NCI-H1694 (cell line): Measurements from ENCODE around the gene EIF2D.
"Not testable (repeated sequence)": the region's sequence is repeated elsewhere in the genome, so short reads cannot be mapped to it uniquely, and the experiment has no call there.

Experiments
- DNase-seq: peaks from one replicate; lab custom pipeline; 2025; lab: John Stamatoyannopoulos, UW

Gene EIF2D

DNA sequence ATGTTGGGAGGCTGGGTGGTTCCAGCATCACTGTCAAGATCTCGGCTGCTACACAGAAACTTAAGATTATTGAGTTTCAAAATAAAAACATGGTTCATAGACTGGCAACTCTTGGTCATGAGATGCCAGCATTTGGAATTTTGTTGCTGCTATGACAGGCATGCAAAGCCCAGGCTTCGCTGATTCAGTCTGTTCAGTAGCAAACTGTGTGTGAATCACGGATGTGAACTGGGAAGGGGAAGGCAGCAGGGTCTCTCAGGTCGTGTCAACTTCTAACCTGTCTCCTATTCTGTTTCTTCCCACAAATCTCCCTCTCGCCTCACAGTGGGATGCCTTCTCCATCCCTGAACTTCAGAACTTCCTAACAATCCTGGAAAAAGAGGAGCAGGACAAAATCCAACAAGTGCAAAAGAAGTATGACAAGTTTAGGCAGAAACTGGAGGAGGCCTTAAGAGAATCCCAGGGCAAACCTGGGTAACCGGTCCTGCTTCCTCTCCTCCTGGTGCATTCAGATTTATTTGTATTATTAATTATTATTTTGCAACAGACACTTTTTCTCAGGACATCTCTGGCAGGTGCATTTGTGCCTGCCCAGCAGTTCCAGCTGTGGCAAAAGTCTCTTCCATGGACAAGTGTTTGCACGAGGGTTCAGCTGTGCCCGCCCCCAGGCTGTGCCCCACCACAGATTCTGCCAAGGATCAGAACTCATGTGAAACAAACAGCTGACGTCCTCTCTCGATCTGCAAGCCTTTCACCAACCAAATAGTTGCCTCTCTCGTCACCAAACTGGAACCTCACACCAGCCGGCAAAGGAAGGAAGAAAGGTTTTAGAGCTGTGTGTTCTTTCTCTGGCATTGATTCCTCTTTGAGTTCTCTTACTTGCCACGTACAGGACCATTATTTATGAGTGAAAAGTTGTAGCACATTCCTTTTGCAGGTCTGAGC is 25.5 kb downstream of the EIF2D start:
- no peak for DNase-seq

DNA sequence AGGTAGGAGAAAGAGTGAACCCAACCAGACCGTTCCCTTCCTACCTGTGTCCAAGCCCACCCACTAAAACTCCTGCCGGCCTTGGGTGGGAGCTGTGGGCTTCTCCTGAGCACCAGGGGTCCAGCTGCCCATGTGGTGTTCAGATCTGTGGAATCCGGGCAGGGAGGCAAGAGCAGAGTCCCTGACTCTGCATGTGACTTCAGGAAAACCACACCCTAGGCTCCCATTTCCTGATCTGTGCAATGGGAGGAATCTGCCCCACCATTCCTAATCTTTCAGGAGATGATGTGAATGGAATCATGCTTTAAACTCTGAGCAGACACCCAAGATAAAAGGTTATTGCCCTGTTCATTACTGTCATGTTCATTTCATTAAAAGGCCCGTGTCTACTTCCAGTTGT is 27.6 kb downstream of the EIF2D start:
- no peak for DNase-seq

DNA sequence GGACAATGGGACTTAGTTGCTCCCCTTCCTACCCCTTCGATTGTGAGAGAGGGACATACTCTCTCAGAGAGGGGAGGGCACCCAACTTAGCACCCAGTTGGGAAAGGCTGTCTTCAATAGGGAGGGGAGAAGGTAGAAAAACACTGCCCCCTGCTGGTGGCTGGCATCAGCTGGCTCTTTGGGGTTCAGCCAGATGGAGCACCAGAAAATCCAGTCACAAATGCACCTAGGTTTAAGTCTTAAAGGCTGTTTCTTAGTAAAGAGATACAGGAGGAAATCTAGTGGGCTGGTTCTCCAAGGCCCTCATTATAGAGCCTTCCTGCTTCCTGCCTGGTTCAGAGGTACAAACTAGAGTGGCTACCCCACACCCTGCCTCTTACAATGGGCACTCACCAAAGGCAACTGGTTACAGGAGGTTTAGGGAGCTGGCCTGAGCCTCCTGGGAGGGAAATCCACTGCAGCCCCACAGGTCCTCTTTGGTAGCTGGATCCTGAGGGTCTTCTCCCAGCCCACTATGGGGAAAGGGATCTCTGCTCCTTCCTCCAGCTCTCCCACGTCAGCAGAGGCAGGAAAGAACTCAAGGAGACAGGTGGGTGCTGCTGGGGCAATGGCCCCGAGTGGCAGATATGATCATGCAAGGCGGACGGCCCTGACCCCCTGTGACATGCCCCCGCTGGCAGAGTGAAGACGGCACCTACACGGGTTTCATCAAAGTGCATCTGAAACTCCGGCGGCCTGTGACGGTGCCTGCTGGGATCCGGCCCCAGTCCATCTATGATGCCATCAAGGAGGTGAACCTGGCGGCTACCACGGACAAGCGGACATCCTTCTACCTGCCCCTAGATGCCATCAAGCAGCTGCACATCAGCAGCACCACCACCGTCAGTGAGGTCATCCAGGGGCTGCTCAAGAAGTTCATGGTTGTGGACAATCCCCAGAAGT is 28.3 kb downstream of the EIF2D start:
- DNase-seq, result peak; percentile 86

DNA sequence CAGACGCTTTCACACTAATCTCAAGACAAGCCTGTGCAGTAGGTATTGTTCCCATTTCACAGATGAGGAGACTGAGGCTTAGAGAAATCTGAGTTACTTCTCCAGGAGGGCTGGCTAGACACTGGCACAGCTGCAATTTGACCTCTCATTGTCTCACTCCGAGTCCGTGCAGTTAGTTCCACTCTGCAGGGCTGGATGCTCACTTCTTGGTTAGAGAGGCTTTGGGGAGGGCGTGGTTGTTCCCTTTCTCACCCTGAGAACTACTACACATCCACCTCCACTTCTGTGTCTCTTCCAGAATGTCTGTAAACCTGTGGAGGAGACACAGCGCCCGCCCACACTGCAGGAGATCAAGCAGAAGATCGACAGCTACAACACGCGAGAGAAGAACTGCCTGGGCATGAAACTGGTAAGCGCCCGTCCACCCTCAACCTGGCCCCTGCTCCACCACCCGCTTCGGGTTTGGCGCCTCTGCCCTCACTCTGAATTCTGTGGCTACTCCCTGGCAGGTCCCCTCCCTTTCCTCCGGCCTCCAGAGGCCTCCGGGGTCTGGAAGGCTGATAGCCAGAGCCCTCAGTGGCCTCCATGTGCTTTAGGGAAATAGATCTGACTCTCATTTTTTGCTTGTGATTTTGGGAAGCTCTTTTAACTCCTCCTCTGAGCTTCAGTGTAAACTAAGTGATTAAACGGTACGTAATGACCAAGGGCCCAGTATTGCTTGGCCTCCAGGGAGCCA is 29.1 kb downstream of the EIF2D start:
- no peak for DNase-seq

DNA sequence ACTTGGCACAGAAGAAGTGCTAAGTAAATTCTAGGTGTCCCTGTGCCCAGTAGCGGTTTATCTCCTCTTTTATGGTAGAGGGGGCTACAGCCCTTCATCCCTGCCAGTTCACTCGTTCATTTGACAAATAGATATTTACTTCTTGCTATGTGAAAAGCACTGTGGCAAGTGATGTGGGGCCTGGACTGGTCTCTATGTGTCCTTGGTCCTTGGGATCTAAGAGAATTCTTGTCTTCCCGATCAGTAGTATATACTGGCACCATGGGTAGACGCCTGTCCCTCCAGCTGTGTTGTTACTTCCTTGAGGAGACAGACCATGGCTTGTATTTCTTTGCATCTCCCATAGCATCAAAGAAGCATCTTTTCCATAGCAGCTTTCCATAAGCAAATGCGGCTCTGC is 29.7 kb downstream of the EIF2D start:
- DNase-seq, result no peak

DNA sequence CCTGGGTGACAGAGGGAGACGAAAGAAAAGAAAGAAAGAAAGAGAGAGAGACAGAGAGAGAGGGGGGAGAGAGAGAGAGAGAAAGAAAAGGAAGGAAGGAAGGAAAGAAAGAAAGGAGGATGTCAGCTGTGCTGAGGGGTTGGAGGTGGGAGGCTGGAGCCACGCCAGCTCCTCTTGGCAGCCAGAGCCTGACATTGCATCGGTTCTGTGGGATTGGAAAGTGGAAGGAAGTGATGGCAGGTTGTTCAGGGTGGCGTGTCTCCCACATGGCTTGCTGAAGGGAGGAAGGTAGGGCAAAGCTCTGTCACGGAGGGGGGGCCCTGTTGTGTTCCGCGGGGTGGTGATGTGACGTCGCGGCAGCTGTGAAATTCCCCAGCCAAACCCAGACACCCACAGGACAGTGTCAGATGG is 30.7 kb downstream of the EIF2D start:
- no peak for DNase-seq

DNA sequence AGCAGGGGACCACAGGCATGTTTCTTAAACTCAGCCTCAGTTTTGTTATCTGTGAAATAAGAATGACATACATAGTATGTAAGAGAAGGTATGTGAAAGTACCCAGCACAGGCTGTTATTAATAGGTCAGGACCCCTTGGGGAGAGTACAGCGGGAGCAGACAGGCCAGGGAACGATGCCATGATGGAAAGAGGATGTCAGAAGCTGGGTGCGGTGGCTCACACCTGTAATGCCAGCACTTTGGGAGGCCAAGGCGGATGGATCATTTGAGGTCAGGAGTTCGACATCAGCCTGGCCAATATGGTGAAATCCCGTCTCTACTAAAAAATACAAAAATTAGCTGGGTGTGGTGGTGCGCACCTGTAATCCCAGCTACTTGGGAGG is 31.2 kb downstream of the EIF2D start:
- DNase-seq, result not testable (repeated sequence)

DNA sequence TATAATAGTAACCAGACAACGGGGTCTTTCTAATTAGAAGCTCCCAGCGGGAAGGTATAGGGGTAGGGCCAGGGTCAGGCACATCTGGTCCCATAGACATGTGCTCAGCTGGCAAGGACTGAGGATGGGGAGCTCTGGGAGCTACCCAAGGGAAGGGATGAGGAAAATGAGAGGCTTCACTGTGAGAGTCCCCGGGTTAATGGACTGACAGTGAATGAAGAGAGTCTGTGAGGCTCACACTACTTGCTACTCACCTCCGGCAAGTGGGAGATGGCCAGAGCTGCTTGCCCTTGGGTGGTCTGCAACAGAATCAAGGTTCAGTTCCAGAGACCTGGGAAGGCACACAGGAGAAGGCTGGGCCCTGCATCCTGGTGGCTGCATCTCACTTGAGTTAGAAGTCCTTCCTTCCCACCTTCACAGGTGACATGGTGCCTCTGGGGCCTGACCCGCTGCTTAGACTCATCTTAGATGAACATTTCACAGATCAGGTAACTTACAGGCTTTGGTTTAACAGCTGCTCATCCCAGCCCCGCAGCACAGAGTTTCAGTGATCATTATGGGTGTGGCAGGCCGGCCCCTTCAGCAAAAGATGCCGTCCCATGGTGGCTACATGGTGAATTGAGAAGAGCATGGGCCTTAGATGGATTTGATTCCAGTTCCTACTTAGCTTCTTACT is 31.7 kb downstream of the EIF2D start:
- no peak for DNase-seq

DNA sequence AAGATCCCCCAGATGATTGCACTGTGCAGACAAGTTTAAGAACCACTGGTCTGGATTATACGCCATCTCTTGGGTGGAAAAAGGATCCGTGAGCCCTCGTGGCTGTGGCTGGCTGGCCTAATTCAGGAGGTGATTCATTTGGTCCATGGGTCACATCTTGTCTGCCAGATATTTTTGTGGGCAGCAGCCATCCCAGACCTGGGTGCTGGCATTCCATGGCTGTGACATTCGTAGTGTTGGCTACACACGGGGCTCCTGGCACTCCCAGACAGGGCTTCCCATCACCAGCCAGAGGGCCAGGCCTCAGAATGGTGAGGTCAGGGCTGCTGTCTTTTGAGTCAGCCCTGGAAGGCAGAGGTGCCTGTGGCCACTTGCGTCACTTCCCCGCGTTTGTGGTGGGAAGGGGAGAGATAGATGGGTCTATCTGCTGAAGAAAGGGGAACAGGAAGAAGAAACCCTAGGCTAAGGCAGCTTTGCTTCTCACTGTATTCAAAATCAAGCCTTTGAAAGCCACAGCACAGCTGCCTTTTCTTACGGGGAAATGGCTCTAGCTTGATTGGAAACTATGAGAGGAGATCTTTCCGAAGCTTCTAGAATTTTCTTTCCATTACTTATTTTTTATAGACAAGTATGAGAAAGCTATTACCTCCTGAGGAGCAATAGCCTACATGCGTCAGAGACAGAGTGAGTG is 32.4 kb downstream of the EIF2D start:
- DNase-seq, result no peak

DNA sequence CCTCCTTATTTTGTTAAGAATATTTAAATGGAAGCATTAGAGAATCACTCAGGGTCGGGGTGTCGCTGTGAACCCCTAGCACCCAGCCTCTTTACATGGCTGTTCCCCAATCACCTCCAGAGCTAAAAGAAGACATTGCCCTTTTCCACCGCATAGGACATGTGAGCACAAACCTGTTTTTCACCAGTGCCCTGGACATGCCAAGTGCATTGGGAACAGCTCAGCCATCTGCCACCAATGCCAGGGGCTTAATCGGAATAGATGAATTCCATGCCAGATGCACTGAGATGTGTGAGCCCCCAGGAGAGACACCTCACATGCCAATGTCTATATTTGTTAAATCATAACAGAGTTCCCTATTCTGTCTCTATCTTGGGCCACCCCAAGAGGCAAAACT is 33.3 kb downstream of the EIF2D start:
- peak; percentile 64 for DNase-seq

DNA sequence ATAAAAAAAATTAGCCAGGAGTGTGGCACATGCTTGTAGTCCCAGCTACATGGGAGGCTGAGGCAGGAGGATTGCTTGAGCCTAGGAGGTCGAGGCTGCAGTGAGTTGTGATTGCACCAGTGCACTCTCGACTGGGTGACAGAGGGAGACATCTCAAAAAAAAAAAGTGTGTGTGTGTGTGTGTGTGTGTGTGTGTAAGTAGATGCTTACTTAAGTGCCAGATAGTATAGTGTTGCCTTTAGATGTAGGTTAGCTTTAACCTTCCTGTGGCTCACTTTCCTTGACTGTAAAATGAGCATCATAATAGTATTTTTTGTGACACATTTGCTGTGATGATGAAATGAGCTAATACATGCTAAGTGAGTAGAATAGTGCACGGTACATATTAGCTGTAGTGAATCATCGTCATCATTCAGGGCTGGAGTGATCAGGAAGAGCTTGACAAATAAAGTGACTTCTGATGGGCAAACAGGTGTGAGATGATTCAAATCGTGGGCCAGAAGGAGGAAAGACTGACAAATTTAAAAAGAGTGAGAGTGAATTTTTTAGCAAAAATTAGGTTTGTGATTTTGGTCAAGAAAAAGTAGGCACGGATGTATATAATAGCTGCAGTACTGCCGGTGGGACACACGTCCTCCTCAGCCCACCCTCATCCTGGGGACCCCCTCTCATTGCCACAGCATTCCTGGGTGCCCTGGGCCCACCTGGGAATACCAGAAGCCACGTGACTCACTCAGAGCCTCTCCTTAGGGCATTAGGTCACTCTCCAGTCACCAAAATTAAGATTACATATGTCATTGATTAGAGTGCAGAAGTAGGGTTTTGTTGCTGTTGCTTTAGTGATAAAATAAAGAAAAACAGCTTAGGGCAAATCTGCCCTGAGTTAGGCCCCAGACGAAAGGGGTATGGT is 33.9 kb downstream of the EIF2D start:
- no peak for DNase-seq

DNA sequence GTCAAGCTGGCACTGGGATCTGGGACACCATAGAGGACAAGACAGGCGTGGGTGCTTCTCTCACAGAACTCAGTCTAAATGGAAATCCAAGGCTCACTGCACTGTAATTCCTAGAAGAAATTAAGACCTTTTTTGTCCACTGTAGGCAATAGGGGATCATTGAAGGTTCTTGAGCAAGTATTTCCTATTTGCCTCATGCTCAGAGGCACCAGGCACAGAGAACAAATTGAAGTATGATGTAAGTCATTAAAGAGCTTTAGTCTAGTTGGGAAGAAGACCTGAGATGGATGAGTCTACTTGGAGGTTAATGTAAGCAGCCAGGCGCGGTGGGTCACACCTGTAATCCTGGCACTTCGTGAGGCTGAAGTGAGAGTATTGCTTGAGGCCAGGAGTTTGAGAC is 34.6 kb downstream of the EIF2D start:
- DNase-seq, result no peak

DNA sequence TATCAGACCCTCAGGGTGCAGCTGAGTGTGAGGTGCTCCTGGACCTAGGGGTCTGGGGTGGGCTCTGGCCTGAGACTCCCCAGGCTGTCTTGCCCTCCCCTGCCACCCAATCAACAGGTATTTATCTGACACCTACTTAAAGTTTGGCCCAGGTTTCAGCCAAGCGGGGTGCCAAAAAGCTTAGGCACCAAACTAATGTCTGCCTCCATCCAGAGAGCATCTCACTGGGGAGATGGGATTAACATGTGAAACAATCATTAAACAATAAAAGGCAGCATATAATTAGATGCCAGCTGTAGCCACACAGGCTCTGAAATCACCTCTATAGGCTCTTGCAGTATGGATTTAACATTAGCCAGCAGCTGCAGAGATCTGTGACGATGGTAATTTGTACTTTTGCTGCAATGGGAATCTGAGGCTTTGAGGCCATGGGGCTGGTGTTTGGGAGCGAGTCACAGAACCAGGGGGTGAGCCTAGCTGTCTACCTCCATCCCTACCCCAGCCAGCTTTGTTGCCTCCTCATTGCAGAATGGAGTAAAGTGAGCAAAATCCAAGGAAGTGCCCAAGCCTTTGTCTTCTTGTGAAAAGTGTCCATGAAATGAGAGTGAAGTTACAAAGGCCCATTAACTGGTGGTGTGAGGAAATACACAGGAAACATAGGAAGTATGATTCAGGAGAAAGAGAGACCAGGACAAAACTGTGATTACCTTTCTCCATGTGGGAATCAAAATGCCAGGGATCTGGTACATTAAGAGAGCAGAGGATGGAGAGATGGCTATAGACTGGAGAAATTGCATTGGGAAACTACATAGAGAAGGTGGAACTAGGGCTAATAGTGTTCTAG is 36.1 kb downstream of the EIF2D start:
- DNase-seq, result no peak

DNA sequence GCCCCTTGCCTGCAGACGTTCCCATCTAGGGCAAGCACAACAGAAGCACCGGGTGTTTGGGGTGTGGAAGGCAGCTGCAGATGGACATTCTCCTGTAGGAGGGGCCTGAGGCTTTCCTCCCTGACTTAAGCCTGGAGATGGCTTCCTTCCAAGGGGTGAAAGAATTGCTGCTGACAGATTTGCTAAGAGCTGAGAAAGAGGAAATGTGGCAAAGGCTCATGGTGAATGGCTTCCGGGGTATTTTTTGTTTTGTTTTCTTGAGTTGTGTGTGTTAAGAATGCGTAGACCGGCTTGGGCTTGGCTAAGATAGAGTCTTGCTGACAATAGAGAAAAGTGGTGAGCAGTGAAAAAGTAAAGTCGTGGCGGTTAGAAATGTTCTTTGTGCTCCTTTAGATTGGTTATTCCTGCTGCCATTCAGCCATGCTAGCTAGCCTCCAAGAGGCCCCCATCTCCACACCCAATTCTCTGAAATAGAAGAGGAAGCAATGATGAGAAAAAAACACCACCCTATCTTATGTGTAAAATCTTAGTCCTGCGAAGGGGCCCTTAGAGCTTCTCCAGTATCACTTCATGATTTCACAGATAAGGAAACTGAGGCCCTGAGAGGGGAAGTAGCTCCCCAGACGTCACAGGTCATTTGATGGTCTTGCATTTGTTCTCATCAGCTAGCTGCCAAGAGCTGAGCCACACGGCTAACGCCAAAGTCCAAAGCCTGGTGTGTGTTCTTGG is 36.9 kb downstream of the EIF2D start:
- DNase-seq, result no peak

DNA sequence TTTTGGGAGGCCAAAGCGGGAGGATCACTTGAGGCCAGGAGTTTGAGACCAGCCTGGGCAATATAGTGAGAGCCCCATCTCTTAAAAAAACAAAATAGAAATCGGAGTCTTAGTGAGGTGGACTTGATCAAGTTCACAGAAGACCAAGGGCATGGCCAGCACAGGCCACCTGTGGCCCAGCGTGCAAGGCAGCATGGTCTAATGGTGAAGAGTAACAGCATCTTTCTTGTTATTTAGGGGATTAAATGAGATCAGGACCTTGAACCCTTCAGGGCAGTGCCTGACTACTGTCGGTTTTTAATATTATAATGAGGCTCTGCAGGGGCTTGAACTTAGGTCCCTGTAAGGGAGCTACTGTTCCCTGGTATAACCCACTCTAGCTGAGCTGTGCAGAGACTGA is 38.5 kb downstream of the EIF2D start:
- no peak for DNase-seq

DNA sequence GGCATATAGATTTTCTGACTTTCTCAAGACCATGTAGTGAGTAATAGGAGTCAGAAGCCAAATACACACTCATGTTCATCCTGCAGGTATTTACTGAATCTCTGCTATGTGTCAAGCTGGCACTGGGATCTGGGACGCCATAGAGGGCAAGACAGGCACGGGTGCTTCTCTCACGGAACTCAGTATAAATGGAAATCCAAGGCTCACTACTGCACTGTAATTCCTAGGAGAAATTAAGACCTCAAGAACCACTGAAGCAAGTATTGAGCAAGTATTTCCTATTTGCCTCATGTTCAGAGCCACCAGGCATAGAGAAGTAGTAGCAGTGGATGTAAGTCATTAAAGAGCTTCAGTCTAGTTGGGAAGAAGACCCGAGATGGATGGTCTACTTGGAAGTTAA is 38.9 kb downstream of the EIF2D start:
- no peak for DNase-seq

DNA sequence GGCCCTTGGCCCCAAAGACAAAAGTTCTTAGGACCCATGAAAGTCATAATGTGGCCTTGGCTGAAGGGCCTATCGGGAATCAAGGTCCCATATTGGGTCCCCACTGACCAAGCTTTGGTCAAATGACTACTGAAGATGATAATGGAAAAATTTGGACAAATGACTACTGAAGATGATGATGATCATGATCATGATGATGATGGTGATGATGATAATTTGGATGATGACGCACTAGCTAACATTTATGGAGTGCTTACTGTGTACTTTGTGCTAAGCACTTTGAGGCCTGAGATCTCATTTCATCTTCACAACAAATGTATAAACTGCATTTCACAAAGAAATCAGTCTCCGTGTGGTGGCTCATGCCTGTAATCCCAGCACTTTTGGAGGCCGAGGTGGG is 39.4 kb downstream of the EIF2D start:
- DNase-seq, result no peak

DNA sequence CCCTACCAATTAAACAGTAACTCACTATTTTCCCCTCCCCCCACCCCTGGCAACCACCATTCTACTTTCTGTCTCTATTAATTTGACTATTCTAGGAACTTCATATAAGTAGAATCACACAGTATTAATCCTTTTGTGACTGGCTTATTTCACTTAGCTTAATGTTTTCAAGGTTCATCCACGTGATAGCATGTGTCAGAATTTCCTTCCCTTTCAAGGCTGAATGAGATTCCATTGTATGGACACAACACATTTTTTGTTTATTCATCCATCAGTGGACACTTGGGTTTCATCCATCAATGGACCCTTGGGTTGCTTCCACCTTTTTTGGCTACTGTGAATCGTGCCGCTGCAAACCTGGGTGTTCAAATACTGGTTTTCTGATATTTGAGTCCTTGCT is 41.7 kb downstream of the EIF2D start:
- no peak for DNase-seq
